NCI-H2227 treated with DMSO at 0.1 percent for 48 hours (cell line): ENCODE results near the gene NAV2.

Experiments used
- DNase-seq: peaks from one replicate; lab custom pipeline; 2025; lab: John Stamatoyannopoulos, UW

The NAV2 gene

DNA sequence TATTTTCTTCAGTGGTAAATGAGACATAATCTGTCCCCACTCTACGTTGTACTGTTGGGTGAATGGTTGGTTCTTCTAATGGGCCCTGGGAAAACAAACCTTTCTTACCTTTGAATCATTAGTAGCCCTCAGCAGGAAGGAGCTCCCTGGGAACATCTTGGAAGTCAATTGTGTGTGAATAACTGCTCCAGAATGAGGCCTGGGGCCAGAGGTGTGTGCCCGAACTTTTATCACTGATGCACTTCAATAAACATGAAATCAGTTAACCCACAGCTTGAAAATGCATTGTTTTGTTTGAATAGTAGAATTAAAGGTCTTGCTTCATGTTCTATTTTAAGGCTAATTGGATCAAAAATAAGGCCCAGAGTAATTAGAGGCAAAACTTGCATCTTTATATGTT, 67.1 kb downstream of the NAV2 start:
- no peak for DNase-seq

- DNase-seq = no peak
Measured at GRCh38 chr11:19781351-19781750, 68.7 kb downstream of the NAV2 start.

- DNase-seq = no peak
Measured at GRCh38 chr11:19785265-19785664, 72.6 kb downstream of the NAV2 start.

- no peak for DNase-seq
Measured at GRCh38 chr11:19786644-19787043, 74.0 kb downstream of the NAV2 start.

- DNase-seq = no peak
Measured at GRCh38 chr11:19788435-19788834, 75.8 kb downstream of the NAV2 start.

GRCh38 chr11:19789245-19789644, 76.6 kb downstream of the NAV2 start:
- no peak for DNase-seq

DNA sequence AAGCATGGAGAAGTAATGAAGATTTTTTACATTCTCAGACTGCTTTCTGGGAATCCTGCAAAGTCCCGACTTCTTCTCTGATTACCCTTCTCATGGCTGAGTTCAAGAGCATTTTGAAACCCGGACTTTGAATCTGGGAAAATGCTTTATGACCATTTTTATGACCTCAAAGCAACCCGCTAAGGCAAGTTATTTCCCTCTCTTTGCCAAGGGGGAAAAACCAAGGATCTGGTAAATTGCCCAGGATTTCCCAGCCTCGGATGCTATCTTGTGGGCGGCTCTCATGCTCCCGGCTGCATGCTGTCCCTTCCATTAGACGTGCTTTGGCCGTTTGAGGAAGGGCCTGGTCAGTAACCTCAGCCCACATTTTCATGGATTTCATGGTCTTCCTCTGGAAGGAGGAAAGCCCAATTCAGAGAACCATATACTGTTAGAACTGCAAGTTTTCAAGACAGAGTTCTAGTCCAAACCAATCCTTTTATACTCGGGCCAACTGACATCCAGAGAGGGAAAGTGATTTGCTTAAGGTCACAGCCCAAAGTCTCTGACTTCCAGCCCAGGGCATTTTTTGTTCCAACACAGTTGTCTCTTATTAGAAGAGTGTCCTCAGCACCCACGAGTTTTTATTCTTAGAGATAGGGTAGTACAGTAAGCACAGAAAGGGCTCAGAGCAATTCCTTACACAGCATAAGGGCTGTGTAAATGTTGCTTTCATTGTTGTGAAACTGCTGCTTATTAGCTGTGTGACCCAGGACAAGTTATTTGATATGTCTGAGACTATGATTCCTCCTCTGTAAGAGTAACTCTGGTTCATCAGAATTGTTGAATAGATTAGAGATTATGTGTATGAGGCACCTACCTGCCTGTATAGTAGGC, 77.4 kb downstream of the NAV2 start:
- DNase-seq = no peak

- no peak for DNase-seq
Measured at GRCh38 chr11:19790831-19791552, 78.4 kb downstream of the NAV2 start.

GRCh38 chr11:19792510-19792909, 79.9 kb downstream of the NAV2 start:
- DNase-seq = no peak

- no peak for DNase-seq
Measured at GRCh38 chr11:19793326-19793725, 80.7 kb downstream of the NAV2 start.

DNA sequence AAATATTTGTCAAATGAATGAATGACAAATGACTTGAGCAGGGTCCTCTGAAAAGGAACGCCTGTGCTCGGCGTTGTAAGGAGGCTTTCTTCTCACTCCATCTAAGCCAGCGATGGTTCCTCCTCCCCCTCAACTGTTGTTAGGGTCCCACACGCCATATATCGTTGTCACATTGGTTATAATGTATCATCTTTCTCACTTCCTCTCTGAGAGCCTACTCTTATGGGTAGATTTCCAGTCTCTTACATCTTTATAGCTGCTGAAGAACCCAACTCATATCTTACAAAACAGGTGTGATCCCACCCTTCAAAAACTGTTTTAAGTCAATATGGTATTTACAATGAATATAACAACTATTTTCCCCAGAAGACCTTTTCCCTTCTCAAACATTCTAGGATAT, 81.5 kb downstream of the NAV2 start:
- no peak for DNase-seq

- no peak for DNase-seq
Measured at GRCh38 chr11:19795082-19795481, 82.4 kb downstream of the NAV2 start.

DNA sequence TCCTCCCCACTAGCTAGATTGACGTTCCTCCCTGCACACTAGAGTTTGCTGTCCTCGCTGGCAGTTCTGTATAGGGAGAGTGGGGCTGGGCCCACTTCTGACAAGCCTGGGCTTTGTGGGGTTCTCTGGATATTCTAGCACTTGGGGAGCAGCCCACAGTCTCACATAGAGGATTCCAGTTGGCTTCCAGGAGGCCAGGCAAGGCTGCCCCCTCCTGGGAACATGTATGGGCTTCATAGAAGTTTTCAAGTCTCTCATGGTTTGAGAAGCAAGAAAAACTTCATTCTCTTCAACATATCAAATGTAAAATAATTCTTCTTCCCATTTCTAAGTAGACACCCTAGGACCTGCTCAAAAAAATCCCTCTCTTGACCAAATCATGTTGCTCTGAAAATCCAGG, 87.5 kb downstream of the NAV2 start:
- DNase-seq = no peak

- DNase-seq = no peak
Measured at GRCh38 chr11:19800714-19801519, 88.3 kb downstream of the NAV2 start.

GRCh38 chr11:19802773-19803293, 90.2 kb downstream of the NAV2 start:
- no peak for DNase-seq

GRCh38 chr11:19803506-19803998, 90.9 kb downstream of the NAV2 start:
- no peak for DNase-seq

DNA sequence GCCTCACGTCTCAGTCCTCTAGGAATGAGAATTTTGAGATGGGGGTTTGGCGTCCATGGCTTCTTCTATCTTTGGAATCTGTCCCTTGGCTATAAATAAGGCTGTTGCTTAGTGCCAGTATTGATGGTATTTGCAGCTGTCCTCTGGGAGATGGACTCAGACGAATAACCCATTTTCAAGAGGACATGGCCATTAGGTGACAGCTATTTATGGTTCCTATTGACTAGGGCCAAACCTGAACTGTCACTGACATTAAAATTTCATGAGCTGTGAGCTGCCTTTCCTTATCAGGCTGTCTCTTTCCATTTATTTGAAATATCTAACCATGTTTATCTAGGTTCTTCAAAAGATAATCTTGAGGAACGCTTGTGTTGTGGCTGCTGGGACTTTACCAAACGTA, 92.7 kb downstream of the NAV2 start:
- no peak for DNase-seq

DNA sequence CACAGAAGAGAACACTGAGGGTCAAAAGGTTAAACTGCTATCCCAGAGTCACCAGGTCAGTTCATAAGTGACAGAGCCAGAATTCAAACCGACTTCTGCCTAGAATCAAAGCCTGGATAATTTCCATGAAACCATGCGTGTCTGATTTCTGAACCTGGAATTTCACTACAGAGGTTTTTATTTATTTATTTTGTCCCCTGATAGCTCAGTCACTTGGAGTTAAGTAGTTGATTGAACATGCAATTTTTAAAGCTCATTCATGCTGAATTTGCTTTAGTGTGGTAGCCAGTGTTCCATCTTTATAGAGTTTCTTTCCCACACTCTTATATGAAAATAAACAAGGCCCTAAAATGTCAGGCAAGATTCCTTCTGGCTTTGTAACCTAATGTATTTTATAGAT, 93.2 kb downstream of the NAV2 start:
- no peak for DNase-seq

DNA sequence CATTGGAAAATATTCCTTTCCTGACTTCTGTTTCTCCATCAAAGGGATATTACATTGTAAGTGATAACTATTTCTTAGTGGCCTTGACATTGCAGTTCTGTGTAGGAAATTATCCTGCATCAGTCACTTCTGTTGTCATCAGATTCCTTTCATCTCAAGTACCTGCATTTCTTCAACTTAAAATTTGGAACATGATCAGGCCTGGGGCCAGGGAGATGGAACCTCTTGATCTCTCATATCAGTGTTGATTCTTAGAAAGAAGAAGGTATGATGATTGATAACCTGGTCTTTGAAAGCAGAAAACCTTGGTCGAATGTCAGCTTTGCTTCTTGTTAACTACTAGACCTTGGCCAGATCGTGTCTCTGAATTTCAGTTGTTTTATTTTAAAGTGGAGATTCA, 93.6 kb downstream of the NAV2 start:
- no peak for DNase-seq

- no peak for DNase-seq
Measured at GRCh38 chr11:19808076-19808911, 95.7 kb downstream of the NAV2 start.

GRCh38 chr11:19810852-19811251, 98.2 kb downstream of the NAV2 start:
- DNase-seq = no peak
